SK-N-SH treated with all-trans-retinoic acid at 6 μM for 48 hours (cell line): ENCODE data around the gene SCFD2.

Source experiments
- ARNTL ChIP-seq: fragments of 450-650 bp; formaldehyde crosslinking; IDR thresholded peaks from 2 replicates; pipeline ENCODE4 v1.5.0; 2020; ENCODE audit warnings: low read depth, mild to moderate bottlenecking, moderate library complexity, borderline replicate concordance
- BACH2 ChIP-seq: fragments of 250-450 bp; sonication (Bioruptor Pico); IDR thresholded peaks from 2 replicates; pipeline ENCODE4 v1.9.0; 2021; ENCODE audit warnings: mild to moderate bottlenecking, borderline replicate concordance
- CSDC2 ChIP-seq: fragments of 250-450 bp; sonication (Bioruptor Pico); IDR thresholded peaks from 2 replicates; pipeline ENCODE4 v1.5.0; 2020; ENCODE audit warnings: mild to moderate bottlenecking, moderate library complexity
- ESRRG ChIP-seq: fragments of 250-450 bp; sonication (Bioruptor Pico); IDR thresholded peaks from 2 replicates; pipeline ENCODE4 v1.6.1; 2021; ENCODE audit warnings: mild to moderate bottlenecking
- OSR1 ChIP-seq: fragments of 250-450 bp; sonication (Bioruptor Pico); IDR thresholded peaks from 2 replicates; pipeline ENCODE4 v1.8.0; 2022; ENCODE audit warnings: moderate library complexity, mild to moderate bottlenecking, inconsistent platforms
- PATZ1 ChIP-seq: fragments of 250-450 bp; sonication (Bioruptor Pico); IDR thresholded peaks from 2 replicates; pipeline ENCODE4 v1.8.0; 2020; ENCODE audit warnings: mild to moderate bottlenecking, moderate library complexity, borderline replicate concordance
- RARB ChIP-seq: fragments of 250-450 bp; sonication (Bioruptor Pico); IDR thresholded peaks from 2 replicates; pipeline ENCODE4 v1.8.0; 2021; ENCODE audit warnings: mild to moderate bottlenecking, moderate library complexity
- SNAI2 ChIP-seq: fragments of 250-450 bp; sonication (Bioruptor Pico); IDR thresholded peaks from 2 replicates; pipeline ENCODE4 v1.5.0; 2020; ENCODE audit warnings: mild to moderate bottlenecking, moderate library complexity
- TOX ChIP-seq: fragments of 250-450 bp; sonication (Bioruptor Pico); IDR thresholded peaks from 2 replicates; pipeline ENCODE4 v1.8.0; 2021; ENCODE audit warnings: mild to moderate bottlenecking, moderate library complexity, borderline replicate concordance
- ZFP3 ChIP-seq: fragments of 250-450 bp; sonication (Bioruptor Pico); IDR thresholded peaks from 2 replicates; pipeline ENCODE4 v1.5.0; 2020; ENCODE audit warnings: mild to moderate bottlenecking, moderate library complexity
- ZNF565 ChIP-seq: fragments of 450-650 bp; formaldehyde crosslinking; conservative IDR thresholded peaks from 2 replicates; pipeline ENCODE4 v1.5.0; 2020; ENCODE audit warnings: low read depth, mild to moderate bottlenecking, moderate library complexity
- ZNF8 ChIP-seq: fragments of 450-650 bp; formaldehyde crosslinking; IDR thresholded peaks from 2 replicates; pipeline ENCODE4 v1.5.0; 2020; ENCODE audit warnings: mild to moderate bottlenecking, moderate library complexity
- TF ChIP-seq, protein P1 (sequence below): fragments of 250-450 bp; sonication (Bioruptor Pico); IDR thresholded peaks from 2 replicates; pipeline ENCODE4 v1.8.0; 2021; ENCODE audit warnings: low read depth, mild to moderate bottlenecking, moderate library complexity, borderline replicate concordance
- TF ChIP-seq, protein P2 (sequence below): fragments of 250-450 bp; sonication (Bioruptor Pico); IDR thresholded peaks from 2 replicates; pipeline ENCODE4 v1.5.0; 2020; ENCODE audit warnings: mild to moderate bottlenecking, moderate library complexity

- TF ChIP-seq SNAI2 (CRISPR knock-in tag) (no peak), PATZ1 (CRISPR knock-in tag) (no peak), ZFP3 (no peak), CSDC2 (CRISPR knock-in tag) (no peak), ZNF565 (no peak), TOX (CRISPR knock-in tag) (no peak), RARB (CRISPR knock-in tag) (no peak), ARNTL (CRISPR knock-in tag) (no peak), ESRRG (CRISPR knock-in tag) (no peak), ZNF8 (CRISPR knock-in tag) (no peak), OSR1 (CRISPR knock-in tag) (no peak), BACH2 (CRISPR knock-in tag) (no peak)
- TF ChIP-seq, protein P1, sequence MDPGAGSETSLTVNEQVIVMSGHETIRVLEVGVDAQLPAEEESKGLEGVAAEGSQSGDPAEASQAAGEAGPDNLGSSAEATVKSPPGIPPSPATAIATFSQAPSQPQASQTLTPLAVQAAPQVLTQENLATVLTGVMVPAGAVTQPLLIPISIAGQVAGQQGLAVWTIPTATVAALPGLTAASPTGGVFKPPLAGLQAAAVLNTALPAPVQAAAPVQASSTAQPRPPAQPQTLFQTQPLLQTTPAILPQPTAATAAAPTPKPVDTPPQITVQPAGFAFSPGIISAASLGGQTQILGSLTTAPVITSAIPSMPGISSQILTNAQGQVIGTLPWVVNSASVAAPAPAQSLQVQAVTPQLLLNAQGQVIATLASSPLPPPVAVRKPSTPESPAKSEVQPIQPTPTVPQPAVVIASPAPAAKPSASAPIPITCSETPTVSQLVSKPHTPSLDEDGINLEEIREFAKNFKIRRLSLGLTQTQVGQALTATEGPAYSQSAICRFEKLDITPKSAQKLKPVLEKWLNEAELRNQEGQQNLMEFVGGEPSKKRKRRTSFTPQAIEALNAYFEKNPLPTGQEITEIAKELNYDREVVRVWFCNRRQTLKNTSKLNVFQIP, result no peak
- TF ChIP-seq, protein P2, sequence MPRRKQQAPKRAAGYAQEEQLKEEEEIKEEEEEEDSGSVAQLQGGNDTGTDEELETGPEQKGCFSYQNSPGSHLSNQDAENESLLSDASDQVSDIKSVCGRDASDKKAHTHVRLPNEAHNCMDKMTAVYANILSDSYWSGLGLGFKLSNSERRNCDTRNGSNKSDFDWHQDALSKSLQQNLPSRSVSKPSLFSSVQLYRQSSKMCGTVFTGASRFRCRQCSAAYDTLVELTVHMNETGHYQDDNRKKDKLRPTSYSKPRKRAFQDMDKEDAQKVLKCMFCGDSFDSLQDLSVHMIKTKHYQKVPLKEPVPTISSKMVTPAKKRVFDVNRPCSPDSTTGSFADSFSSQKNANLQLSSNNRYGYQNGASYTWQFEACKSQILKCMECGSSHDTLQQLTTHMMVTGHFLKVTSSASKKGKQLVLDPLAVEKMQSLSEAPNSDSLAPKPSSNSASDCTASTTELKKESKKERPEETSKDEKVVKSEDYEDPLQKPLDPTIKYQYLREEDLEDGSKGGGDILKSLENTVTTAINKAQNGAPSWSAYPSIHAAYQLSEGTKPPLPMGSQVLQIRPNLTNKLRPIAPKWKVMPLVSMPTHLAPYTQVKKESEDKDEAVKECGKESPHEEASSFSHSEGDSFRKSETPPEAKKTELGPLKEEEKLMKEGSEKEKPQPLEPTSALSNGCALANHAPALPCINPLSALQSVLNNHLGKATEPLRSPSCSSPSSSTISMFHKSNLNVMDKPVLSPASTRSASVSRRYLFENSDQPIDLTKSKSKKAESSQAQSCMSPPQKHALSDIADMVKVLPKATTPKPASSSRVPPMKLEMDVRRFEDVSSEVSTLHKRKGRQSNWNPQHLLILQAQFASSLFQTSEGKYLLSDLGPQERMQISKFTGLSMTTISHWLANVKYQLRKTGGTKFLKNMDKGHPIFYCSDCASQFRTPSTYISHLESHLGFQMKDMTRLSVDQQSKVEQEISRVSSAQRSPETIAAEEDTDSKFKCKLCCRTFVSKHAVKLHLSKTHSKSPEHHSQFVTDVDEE (CRISPR knock-in tag), result peak; percentile 90
Observed at GRCh38 chr4:52869196-52869595, 496.7 kb downstream of the SCFD2 start.
